HG03460 (cell line): Measurements from ENCODE around the gene CORO2A.
"Not testable (repeated sequence)": the region's sequence is repeated elsewhere in the genome, so short reads cannot be mapped to it uniquely, and the experiment has no call there.

ENCODE experiments used
- ATAC-seq: cut with Tn5 transposase; IDR thresholded peaks from one replicate; pipeline ENCODE4 v1.9.1; 2021; ENCODE audit not compliant: unreplicated experiment

The CORO2A gene

GRCh38 chr9:98174502-98174918, 17.9 kb downstream of the CORO2A start:
- not testable (repeated sequence) for ATAC-seq

- no peak for ATAC-seq
These were observed 19.3 kb downstream of the CORO2A start for GRCh38 chr9:98173181-98173580.

DNA sequence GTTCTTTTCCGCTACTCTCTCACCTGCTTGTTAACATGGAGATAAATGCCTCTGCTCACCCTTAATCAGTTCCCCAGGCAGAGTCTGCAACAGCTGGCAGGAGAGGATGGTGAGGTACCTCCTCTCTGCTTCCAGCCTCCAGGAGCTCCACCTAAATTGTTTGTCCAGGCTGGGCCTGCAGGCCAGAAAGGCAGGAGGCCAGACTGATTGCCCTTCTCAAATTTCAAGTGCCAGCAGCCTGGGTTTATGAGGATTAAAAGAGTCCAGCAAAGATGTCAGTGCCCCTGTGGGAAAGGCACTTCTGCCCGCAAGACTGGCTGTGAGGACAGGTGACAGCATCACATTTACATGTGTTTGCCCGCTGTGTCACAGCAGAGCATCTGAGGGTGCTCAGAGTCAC, 19.8 kb downstream of the CORO2A start:
- no peak for ATAC-seq

DNA sequence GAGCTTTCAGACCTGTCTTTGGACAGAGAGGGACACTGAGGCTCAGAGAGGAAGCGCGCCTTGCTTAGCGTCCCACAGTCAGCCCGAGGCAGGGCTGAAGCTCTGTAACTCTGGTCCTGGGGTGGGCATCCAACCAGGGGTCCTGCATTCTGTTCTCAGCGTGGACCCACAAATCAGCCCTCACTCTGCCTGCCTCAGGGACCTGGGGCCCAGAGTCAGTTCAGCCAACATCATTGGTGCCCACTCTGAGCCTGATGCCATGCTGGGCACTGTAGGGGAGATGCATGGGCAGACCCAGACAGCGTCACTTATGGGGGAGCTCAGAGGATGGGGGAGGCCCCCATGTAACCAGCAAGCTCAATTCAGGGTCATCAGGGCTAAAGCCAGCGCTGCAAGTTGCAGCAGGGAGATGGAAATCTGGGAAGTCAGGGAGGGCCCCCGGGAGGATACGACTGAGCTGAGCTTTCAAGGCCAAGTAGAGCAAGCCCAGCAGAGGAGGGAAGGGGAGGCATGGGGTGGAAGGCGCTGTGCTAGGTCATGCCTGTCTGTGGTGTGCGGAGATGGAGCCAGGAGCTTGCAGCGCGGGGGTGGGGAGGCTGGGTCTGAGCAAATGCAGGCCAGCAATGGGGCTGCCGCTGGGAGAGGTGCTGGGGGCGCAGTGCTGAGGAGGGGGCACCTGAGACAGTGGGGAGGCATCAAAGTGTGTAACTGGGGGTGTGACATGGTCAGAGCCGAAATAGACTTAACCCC, 21.1 kb downstream of the CORO2A start:
- no peak for ATAC-seq

- peak; percentile 97 for ATAC-seq
These were observed 23.4 kb downstream of the CORO2A start for GRCh38 chr9:98168941-98169488.

GRCh38 chr9:98168153-98168780, 24.2 kb downstream of the CORO2A start:
- ATAC-seq: no peak

DNA sequence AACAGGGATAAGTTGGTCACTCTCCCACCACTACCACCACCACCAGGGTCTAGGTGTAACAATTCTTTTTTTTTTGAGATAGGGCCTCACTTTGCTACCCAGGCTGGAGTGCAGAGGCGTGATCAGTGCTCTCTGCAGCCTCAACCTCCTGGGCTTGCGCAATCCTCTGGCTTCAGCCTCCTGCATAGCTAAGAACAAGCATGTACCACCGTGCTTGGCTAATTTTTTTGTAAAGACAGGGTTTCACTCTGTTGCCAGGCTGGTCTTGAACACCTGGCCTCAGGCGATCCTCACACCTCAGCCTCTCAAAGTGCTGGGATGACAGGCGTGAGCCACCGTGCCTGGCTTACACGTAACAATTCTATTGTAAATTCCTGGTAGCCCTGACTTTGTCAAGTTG, 27.5 kb downstream of the CORO2A start:
- no peak for ATAC-seq

DNA sequence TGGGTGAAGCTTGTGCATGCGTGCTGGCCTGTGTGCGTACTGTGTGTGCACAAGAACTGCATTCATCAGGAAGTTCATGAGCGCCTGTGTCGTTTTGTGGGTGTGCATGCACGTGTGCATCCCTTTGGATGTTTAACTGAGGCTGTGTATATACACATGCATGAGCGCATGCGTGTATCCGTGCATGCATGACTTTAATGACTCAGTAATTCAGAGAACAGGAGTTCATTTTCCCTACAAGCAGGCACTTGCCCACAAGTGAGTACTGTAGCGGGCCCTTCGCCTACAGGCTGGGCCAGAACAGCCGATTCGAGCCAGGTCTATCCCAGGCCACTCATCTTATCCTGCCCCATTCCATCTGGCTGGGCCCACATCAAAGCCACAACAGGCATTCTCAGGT, 29.8 kb downstream of the CORO2A start:
- no peak for ATAC-seq

- ATAC-seq: no peak
These were observed 30.6 kb downstream of the CORO2A start for GRCh38 chr9:98161851-98162250.

GRCh38 chr9:98159790-98160189, 32.6 kb downstream of the CORO2A start:
- no peak for ATAC-seq

GRCh38 chr9:98159301-98159700, 33.1 kb downstream of the CORO2A start:
- ATAC-seq: no peak

DNA sequence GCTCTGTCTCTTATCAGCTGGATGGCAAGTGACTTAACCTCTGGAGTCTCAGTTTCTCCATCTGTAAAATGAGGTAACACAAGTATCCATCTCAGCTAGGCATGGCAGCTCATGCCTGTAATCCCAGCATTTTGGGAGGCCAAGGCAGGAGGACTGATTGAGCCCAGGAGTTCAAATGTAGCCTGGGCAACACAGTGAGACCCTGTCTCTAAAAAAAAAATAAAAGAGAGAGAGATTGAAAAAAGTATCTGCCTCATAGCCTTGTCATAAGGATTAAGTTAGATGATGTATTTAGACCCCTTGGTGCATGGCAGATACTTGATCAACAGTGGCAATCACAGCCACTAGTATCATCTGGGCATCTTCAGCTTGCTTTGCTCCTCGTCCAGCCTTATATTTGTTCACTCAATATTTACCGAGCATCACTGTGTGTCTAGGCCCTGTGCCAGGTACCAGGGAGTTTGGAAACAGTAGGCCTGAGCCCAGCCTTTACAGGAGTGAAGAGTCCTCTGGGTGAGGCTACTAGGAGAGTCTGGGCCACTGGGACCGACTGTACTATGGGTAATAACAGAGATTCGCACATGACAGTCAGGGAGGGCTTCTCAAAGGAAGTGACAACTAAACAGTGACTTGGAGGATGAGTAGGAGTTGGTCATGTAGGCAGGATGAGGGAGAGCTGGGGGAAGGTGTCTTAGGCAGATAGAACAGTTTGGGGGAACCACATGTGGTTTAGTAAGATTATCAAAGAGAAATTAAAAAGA, 34.2 kb downstream of the CORO2A start:
- no peak for ATAC-seq

- ATAC-seq: no peak
These were observed 35.1 kb downstream of the CORO2A start for GRCh38 chr9:98157372-98157771.

- no peak for ATAC-seq
These were observed 37.8 kb downstream of the CORO2A start for GRCh38 chr9:98154678-98155077.

- no peak for ATAC-seq
These were observed 39.9 kb downstream of the CORO2A start for GRCh38 chr9:98152526-98152925.

DNA sequence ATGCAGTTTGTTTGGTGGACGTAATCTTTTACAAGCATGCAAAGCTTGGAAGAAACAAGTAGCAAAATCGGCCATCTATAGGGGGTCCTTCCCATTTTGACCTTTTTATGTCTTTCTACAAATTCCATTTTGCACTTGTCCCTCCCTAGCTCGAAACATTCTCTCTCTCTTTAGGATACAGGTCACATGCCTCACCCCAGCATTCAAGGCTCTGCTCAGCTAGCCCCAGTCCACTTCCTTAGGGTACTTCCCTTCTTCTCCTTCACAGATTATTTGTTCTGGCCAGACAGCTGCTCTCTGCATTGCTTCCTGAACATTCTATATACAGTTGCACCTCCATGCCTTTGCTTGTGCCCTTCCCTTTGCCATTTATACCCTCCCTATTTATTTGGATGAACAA, 41.7 kb downstream of the CORO2A start:
- ATAC-seq: no peak

GRCh38 chr9:98150164-98150563, 42.3 kb downstream of the CORO2A start:
- no peak for ATAC-seq

GRCh38 chr9:98149422-98149821, 43.0 kb downstream of the CORO2A start:
- ATAC-seq: no peak

DNA sequence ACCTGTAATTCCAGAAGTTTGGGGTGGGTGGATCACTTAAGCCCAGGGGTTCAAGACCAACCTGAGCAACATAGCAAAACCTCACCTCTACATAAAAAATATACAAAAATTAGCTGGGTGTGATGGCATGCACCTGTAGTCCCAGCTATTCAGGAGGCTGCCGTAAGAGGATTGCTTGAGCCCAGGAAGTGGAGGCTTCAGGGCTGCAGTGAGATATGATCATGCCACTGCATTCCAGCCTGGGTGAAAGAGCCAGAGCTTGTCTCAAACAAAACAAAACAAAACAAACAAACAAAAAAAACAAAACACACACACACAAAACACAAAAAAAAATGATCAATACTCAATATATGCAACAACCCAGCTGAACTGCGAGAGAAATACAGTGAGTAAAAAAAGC, 44.0 kb downstream of the CORO2A start:
- ATAC-seq: no peak

DNA sequence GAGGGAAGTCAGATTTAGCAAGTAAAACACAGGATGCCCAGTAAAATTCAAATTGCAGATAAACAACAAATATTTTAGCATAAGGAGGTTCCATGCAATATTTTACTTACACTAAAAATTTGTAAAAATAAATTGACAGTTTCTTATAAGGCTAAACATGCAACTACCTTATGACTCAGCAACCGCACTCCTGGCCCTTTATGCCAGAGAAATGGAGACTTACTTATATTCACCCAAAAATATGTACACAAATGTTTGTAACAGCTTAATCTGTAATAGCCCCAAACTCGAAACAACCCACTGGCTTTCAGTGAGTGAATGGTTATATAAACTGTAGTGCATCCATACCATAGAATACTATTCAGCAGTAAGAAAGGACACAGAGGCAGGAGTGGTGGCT, 44.9 kb downstream of the CORO2A start:
- no peak for ATAC-seq

DNA sequence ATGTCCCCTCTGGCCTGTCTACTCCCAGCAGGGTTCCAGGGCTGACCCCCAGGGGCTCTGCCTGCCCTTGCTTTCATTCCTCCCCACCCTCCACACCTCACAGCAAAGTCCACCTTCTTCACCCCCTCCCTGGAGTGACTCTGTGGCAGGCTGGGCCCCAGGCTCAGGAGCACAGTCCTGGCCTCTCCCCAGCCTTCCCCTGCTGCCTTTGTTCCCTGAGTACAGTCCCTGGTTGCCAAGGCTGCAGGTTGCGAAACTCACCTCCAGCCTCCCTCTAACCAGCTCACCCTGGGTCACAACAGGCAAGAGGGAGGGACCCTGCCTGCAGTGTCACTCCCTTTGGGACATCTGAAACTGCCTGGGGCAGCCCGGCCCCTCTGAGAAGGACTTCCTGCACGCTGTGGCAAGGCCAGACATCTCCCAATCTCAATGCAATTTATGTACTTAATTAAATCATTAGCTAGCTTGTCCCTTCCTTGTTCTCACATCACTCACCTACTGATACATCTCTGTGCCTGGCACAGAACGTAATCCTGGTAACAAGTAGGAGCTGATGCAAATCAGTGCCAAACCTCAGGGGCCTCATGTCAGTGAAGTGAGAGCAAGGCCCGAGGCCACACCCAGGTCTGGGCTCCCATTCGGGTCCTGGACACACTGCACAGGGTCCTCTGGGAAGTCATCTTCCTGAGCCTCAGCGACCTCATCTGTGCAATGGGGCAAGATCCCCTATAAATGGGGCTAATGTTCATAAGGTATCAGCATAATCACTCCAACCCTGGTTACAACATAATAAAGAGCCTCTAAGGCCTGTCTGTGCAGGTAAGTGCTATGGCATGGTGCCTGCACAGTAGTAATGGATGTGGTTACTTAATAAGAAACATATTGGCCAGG, 46.1 kb downstream of the CORO2A start:
- ATAC-seq: no peak
